Stimulated activated CD8-positive, alpha-beta memory T cell treated with anti-CD3 and anti-CD28 coated beads, Interleukin-15, amount 100 ng/mL, for 4 hours (primary cell): ENCODE results near the gene PARL.
"Not testable (repeated sequence)": the region's sequence is repeated elsewhere in the genome, so short reads cannot be mapped to it uniquely, and the experiment has no call there.

Source experiments
- DNase-seq, 2 donors: peaks; one replicate each; pipeline ENCODE4 v3.0.0-alpha.2; 2020; ENCODE audit warnings: low read depth in 2 of 2

The PARL gene

DNA sequence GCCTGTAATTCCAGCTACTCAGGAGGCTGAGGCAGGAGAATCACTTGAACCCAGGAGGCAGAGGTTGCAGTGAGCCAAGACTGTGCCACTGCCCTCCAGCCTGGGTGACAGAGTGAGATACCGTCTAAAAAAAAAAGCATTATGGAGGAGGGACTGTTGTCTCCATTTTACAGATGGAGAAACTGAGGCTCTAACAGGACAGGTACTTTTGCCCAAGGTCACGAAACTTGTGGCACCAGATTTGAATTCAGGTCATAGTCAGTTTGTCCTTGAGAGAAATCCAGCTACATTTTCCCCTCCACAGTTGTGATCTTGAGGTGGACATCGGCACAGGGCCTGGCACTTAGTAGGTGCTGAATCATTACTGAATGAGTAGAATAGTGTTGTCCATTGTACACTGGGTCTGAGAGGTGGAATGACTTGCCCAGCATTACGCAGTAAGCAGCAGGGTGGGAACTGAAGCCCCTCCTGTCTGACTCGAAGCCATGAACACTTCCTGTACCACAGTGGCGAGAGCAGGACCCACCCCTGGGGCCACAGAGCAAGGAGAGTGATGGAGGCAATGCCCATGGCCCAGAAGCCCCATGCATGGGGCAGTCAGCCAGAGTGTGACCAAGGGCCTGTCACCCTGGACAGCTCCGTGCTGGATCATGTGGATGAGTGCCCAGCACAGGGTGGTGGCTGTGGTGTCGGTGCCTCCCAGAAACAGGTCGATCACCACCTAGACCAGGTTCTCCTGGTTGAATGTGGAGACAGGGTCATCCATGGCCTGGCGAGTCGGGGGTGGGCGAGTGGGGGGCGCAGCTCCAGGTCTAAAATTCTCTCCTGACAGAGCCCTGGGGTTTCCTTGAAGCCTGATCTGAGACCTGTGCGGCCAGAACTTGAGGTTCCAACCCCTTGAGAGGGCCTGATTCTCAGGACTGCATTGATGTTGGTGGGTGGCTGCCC, 20.4 kb upstream of the PARL start:
- no peak for DNase-seq

DNA sequence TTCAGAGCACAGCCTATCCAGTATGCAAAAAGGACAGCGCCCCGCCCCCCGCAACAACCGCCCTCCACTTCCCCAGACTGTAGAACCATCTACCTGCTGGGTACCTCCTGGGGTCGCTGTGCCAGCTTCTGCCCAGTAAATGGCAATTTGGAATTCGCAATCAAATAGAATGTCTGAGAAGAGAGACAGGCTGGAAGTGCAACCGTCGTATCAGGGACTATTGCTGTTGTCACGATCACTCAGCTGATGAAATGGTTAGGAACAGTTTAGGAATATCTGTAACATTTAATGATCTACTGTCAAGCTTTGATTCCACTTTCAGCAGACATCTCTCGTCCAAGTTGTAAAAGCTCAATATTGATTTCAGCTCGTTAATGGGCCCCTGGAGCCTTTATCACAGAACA, 13.3 kb upstream of the PARL start:
- DNase-seq: no peak

- DNase-seq: no peak
Observed at GRCh38 chr3:183897606-183898005, 12.9 kb upstream of the PARL start.

- no peak for DNase-seq
Observed at GRCh38 chr3:183896610-183897009, 11.9 kb upstream of the PARL start.

GRCh38 chr3:183896184-183896583, 11.5 kb upstream of the PARL start:
- DNase-seq: no peak

- DNase-seq: no peak
Observed at GRCh38 chr3:183895774-183896173, 11.1 kb upstream of the PARL start.

GRCh38 chr3:183895296-183895695, 10.6 kb upstream of the PARL start:
- DNase-seq: peak in 1 of 2 donors; percentile 22

GRCh38 chr3:183892610-183893214, 8.0 kb upstream of the PARL start:
- DNase-seq: no peak

DNA sequence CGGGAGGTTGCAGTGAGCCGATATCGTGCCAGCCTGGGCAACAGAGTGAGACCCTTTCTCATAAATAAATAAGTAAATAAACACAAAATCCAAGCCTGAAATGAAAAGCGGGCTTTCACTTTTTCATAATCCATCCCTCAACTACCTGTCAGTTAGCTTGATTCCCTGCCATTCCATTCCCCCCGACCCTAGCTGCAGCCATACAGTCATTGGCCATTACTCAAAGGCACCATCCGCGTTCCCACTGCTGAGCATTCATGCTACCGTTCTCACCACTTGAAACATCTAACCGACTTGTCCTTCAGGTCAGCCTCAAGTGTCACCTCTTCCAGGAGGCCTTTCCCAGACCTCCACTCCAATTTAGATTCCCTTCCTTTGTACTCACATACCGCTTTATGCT, 1.1 kb upstream of the PARL start:
- no peak for DNase-seq

GRCh38 chr3:183884097-183884426, 618 bp downstream of the PARL start:
- no peak for DNase-seq

GRCh38 chr3:183883291-183884096, 1.2 kb downstream of the PARL start:
- no peak for DNase-seq

- no peak for DNase-seq
Observed at GRCh38 chr3:183880121-183880520, 4.6 kb downstream of the PARL start.

DNA sequence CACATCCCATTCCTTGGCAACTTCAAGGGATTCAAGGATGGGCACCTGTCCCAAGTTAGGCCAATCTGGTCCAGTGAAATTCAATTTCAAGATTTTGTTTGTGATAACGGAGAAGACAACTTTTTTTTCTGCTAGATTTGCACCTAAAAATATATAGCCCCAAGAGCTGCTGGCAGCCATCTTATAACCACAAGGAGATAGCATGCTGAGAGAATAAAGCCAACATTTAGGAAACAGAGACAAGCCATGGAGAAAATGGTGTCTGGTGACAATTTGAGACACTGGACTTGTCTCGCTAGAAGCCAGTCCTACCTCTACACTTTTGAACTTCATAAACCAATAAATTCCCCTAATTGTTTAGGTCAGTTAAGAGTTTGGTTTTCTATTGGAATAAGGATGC, 5.4 kb downstream of the PARL start:
- DNase-seq: no peak

GRCh38 chr3:183878071-183878470, 6.6 kb downstream of the PARL start:
- no peak for DNase-seq

- not testable (repeated sequence) for DNase-seq
Observed at GRCh38 chr3:183877227-183877626, 7.5 kb downstream of the PARL start.

DNA sequence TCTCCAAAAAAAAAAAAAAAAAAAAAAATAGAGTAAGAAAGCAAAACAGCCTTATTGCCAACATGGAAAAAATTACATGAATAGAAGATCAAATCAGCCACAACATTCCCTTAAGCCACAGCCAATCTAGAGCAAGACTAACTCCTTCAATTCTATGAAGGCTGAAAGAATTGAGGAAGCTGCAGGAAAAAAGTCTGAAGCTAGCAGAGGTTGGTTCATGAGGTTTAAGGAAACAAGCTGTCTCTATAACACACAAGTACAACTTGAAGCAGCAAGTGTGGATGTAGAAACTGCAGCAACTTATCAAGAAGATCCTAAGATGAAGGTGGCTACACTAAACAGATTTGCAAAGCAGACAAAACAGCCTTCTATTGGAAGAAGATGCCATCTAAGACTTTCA, 9.3 kb downstream of the PARL start:
- no peak for DNase-seq

- DNase-seq: no peak
Observed at GRCh38 chr3:183873914-183874313, 10.8 kb downstream of the PARL start.

DNA sequence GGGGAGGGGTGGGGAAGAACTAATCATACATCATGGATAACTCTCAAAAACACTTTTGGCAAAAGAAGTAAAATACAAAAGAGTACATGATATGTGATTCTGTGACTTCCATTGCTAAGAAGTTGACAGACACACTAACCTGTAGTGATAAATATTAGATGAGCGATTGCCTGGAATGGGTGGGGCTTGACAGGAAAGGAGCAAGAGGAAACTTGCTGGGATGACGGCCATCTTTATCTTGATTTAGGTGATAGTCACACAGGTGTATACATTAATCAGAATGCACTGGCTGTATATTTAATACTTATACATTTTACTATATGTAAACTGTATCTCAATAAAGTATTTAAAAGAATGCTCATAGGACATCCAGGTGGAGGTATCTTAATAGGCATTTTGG, 13.1 kb downstream of the PARL start:
- no peak for DNase-seq

DNA sequence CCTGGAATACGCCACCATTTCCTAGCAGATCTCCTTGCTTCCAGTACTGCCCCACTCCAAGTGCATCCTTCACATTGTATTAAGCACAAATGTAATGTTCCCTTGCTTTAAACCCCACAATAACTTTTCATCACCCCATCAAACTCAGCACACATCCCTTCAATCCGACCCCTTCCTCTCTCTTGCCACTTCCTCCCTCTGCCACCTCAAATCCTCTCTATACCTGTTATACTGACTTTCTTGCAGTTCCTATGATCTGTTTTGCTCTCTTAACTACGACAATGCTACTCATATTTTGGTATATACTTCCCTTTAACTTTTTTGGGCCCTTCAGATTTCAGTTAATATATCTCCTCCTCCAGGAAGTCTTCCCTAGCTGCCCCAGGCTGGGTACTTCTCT, 14.1 kb downstream of the PARL start:
- no peak for DNase-seq

DNA sequence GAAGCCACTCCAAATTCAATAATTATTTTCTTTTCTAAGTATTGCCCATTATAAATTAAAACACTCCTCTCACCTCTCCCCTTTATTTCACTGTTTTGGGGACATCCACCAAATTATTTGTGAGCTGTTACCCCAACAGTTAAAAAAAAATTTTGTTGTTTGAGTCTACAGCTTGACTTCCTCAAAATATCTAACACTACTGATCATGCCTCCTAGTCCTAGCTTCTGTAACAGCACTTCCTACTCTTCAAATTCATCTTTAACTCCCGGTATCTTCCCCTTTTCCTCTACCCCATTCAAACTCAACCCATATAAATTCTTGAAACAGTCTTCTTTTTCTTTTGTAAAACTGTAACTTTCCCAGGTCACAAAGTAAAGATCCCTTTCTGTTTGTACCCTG, 15.9 kb downstream of the PARL start:
- DNase-seq: no peak

- DNase-seq: no peak
Observed at GRCh38 chr3:183862610-183863009, 22.1 kb downstream of the PARL start.

- DNase-seq: no peak
Observed at GRCh38 chr3:183857863-183858262, 26.8 kb downstream of the PARL start.
